ENCODE results near the gene RASA1. TPM values are rescaled to one million over a fixed set of nuclear protein-coding genes. Genes with fewer than 3 reads are reported as not detected.

Gene RASA1
- total RNA-seq, 1 experiment from 2014 or later, result 29.0 TPM

DNA sequence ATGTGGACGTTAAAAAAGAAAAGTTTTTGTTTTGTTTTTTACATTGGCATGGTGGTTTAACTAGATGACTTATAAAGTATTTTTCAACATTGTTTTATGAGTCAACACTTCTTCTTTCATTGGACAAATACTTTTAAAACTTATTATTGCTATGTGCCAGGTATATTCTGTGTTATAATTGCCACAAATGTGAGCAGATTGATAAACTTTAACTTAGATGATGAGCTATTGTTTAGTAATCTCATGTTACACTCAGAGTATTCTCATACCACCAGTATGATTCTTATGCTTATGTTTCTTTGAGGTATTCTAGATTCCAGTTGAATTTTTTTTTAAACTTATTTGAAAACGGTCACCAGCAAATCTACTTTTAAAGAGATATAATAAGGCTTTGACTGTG is 60.3 kb downstream of the RASA1 start:
- ChIA-PET CTCF (interaction anchor here (0.7 kb wide), 1 partner anchor 258 kb away, joined by 4 read pairs; no protein-coding TSS in a partner anchor), POLR2A (no interaction called here)
- in situ Hi-C loops (cut with HindIII; ENCODE audit: low pct_unique_long_range_greater_than_20kb, low sequenced_read_pairs) (no loop called here), intact Hi-C loops (cut with micrococcal nuclease; ENCODE audit: unreplicated experiment) (no loop called here)
- Histone ChIP-seq H3K27me3 (ENCODE audit: control insufficient read depth, insufficient read depth, low read length) (no peaks in the 10 kb centered on the region), H3K27ac (ENCODE audit: low read length) (no peak overlapping the region), H3K4me1 (ENCODE audit: control insufficient read depth, insufficient read depth, low read length) (no peaks in the 10 kb centered on the region; the same call in 1 of the 2 replicates), H3K9me3 (ENCODE audit: control insufficient read depth, insufficient read depth, low read depth, low read length) (no peaks in the 10 kb centered on the region), H3K36me3 (ENCODE audit: control insufficient read depth, insufficient read depth, low read length) (no peaks in the 10 kb centered on the region; the same call in 1 of the 2 replicates), H3K4me3 (ENCODE audit: low read depth in 2 of 2, low read length in 2 of 2) (no peak overlapping the region)
- ATAC-seq (no peak), DNase-seq (ENCODE audit: low read depth, low spot score) (no peak)
- no TSS peak for BruUV-seq (replicated peaks)
- TF ChIP-seq, protein P1, sequence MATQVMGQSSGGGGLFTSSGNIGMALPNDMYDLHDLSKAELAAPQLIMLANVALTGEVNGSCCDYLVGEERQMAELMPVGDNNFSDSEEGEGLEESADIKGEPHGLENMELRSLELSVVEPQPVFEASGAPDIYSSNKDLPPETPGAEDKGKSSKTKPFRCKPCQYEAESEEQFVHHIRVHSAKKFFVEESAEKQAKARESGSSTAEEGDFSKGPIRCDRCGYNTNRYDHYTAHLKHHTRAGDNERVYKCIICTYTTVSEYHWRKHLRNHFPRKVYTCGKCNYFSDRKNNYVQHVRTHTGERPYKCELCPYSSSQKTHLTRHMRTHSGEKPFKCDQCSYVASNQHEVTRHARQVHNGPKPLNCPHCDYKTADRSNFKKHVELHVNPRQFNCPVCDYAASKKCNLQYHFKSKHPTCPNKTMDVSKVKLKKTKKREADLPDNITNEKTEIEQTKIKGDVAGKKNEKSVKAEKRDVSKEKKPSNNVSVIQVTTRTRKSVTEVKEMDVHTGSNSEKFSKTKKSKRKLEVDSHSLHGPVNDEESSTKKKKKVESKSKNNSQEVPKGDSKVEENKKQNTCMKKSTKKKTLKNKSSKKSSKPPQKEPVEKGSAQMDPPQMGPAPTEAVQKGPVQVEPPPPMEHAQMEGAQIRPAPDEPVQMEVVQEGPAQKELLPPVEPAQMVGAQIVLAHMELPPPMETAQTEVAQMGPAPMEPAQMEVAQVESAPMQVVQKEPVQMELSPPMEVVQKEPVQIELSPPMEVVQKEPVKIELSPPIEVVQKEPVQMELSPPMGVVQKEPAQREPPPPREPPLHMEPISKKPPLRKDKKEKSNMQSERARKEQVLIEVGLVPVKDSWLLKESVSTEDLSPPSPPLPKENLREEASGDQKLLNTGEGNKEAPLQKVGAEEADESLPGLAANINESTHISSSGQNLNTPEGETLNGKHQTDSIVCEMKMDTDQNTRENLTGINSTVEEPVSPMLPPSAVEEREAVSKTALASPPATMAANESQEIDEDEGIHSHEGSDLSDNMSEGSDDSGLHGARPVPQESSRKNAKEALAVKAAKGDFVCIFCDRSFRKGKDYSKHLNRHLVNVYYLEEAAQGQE (IDR thresholded peaks at IDR 0.05; ENCODE audit: insufficient read depth in 1 of 2, low read depth in 2 of 2, low read length in 1 of 2), result no peak

DNA sequence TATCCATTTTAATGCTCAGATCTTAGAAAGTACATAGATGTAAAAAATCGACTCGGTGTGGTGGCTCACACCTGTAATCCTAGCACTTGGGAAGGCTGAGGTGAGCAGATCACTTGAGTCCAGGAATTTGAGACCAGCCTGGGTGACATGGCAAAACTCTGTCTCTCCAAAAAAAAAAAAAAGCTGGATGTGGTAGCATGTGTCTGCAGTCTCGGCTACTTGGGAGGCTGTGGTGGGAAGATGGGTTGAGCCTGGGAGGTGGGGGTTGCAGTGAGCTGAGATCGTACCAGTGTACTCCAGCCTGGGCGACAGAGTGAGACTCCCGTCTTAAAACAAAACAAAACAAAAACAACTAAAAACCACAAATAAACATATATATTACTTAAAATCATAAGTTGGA is 61.4 kb downstream of the RASA1 start:
- H3K9me3 ChIP-seq (ENCODE audit: control insufficient read depth, insufficient read depth, low read depth, low read length), result no peaks in the 10 kb centered on the region
- H3K4me1 ChIP-seq (ENCODE audit: control insufficient read depth, insufficient read depth, low read length), result no peaks in the 10 kb centered on the region; the same call in 1 of the 2 replicates
- H3K4me3 ChIP-seq (ENCODE audit: low read depth in 2 of 2, low read length in 2 of 2), result no peak overlapping the region
- DNase-seq (ENCODE audit: low read depth, low spot score), result no peak
- no peak overlapping the region for H3K27ac ChIP-seq (ENCODE audit: low read length)
- POLR2A ChIA-PET, result no interaction called here
- in situ Hi-C loops (cut with HindIII; ENCODE audit: low pct_unique_long_range_greater_than_20kb, low sequenced_read_pairs), result no loop called here
- H3K27me3 ChIP-seq (ENCODE audit: control insufficient read depth, insufficient read depth, low read length), result no peaks in the 10 kb centered on the region
- TF ChIP-seq POLR2AphosphoS5 (IDR thresholded peaks at IDR 0.05; ENCODE audit: low read depth, low read length), result no peak
- TF ChIP-seq TCF7L2 (IDR thresholded peaks at IDR 0.05; ENCODE audit: low read depth, low read length), result no peak
- TF ChIP-seq, protein P1 (IDR thresholded peaks at IDR 0.05; ENCODE audit: insufficient read depth in 1 of 2, low read depth in 2 of 2, low read length in 1 of 2), result no peak
- TF ChIP-seq, protein P2, sequence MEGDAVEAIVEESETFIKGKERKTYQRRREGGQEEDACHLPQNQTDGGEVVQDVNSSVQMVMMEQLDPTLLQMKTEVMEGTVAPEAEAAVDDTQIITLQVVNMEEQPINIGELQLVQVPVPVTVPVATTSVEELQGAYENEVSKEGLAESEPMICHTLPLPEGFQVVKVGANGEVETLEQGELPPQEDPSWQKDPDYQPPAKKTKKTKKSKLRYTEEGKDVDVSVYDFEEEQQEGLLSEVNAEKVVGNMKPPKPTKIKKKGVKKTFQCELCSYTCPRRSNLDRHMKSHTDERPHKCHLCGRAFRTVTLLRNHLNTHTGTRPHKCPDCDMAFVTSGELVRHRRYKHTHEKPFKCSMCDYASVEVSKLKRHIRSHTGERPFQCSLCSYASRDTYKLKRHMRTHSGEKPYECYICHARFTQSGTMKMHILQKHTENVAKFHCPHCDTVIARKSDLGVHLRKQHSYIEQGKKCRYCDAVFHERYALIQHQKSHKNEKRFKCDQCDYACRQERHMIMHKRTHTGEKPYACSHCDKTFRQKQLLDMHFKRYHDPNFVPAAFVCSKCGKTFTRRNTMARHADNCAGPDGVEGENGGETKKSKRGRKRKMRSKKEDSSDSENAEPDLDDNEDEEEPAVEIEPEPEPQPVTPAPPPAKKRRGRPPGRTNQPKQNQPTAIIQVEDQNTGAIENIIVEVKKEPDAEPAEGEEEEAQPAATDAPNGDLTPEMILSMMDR (IDR thresholded peaks at IDR 0.05), result no peak
- TF ChIP-seq SIN3A (IDR thresholded peaks at IDR 0.05; ENCODE audit: borderline replicate concordance, insufficient read depth, low read depth, low read length), result no peak
- H3K36me3 ChIP-seq (ENCODE audit: control insufficient read depth, insufficient read depth, low read length), result peaks cover 2% of the 10 kb centered on the region; the same call in 1 of the 2 replicates
- intact Hi-C loops (cut with micrococcal nuclease; ENCODE audit: unreplicated experiment), result no loop called here
- CTCF ChIA-PET, result no interaction called here
- no TSS peak for BruUV-seq (replicated peaks)
- ATAC-seq, result no peak
